GM12878 (cell line): ENCODE results near the gene SPDYE3. TPM values are rescaled to one million over a fixed set of nuclear protein-coding genes. Genes with fewer than 3 reads are reported as not detected.

Experiments
- ASH2L ChIP-seq: fragments of 300-600, 200-600 bp; sonication (generic); IDR thresholded peaks from 2 replicates; pipeline ENCODE4 v1.6.1; 2017; ENCODE audit warnings: low read depth, mild to moderate bottlenecking, borderline replicate concordance
- BCLAF1 ChIP-seq: fragments of 450-650 bp; IDR thresholded peaks from 2 replicates; pipeline ENCODE4 v1.6.1; 2017; ENCODE audit warnings: antibody characterized with exemption, mild to moderate bottlenecking, moderate library complexity
- CHD1 ChIP-seq: IDR thresholded peaks from 2 replicates; pipeline ENCODE4 v1.6.1; 2012; ENCODE audit warnings: low read depth, low read length, improper control_type of control experiment
- EZH2 ChIP-seq: IDR thresholded peaks from 2 replicates; pipeline ENCODE4 v1.6.1; 2012; ENCODE audit warnings: low read depth, mild to moderate bottlenecking, control low read depth, inconsistent platforms, low read length, borderline replicate concordance; ENCODE audit not compliant: control insufficient read depth
- GABPA ChIP-seq: IDR thresholded peaks from 2 replicates; pipeline ENCODE4 v1.6.1; 2014; ENCODE audit warnings: antibody characterized with exemption, low read depth, mild to moderate bottlenecking, inconsistent platforms
- HDAC2 ChIP-seq: fragments of 200-600 bp; sonication (generic); IDR thresholded peaks from 2 replicates; pipeline ENCODE4 v1.6.1; 2017
- MAX ChIP-seq: IDR thresholded peaks from 2 replicates; pipeline ENCODE4 v1.6.1; 2012; ENCODE audit warnings: low read depth, low read length, improper control_type of control experiment
- MEF2A ChIP-seq: IDR thresholded peaks from 2 replicates; pipeline ENCODE4 v1.6.1; 2011; ENCODE audit warnings: low read depth, mild to moderate bottlenecking, low read length, moderate library complexity; ENCODE audit not compliant: insufficient read depth
- MYB ChIP-seq: fragments of 150-350 bp; IDR thresholded peaks from 2 replicates; pipeline ENCODE4 v1.6.1; 2014; ENCODE audit warnings: mild to moderate bottlenecking, low read depth, low read length, borderline replicate concordance
- PKNOX1 ChIP-seq: fragments of 450-650 bp; IDR thresholded peaks from 2 replicates; pipeline ENCODE4 v1.6.1; 2016; ENCODE audit warnings: mild to moderate bottlenecking
- RAD51 ChIP-seq: fragments of 450-650 bp; IDR thresholded peaks from 2 replicates; pipeline ENCODE4 v1.6.1; 2016; ENCODE audit warnings: moderate library complexity, mild to moderate bottlenecking, inconsistent platforms
- RCOR1 ChIP-seq: conservative IDR thresholded peaks from 2 replicates; pipeline ENCODE4 v1.6.1; 2012; ENCODE audit warnings: low read depth, low read length, improper control_type of control experiment
- RELA ChIP-seq: fragments of 450-650 bp; IDR thresholded peaks from 2 replicates; pipeline ENCODE4 v1.8.0; 2014; ENCODE audit warnings: borderline replicate concordance; ENCODE audit not compliant: partially characterized antibody
- RFX5 ChIP-seq: IDR thresholded peaks from 2 replicates; pipeline ENCODE4 v1.6.1; 2011; ENCODE audit warnings: low read depth, low read length, improper control_type of control experiment
- RUNX3 ChIP-seq: IDR thresholded peaks from 2 replicates; pipeline ENCODE4 v1.6.1; 2012; ENCODE audit warnings: low read length, inconsistent platforms
- SIN3A ChIP-seq: IDR thresholded peaks from 2 replicates; pipeline ENCODE4 v1.6.1; 2012; ENCODE audit warnings: low read depth, low read length, improper control_type of control experiment
- SIX5 ChIP-seq: IDR thresholded peaks from 2 replicates; pipeline ENCODE4 v1.6.1; 2011; ENCODE audit warnings: mild to moderate bottlenecking, low read depth, low read length, moderate library complexity; ENCODE audit not compliant: severe bottlenecking
- SMAD1 ChIP-seq: fragments of 450-650 bp; IDR thresholded peaks from 2 replicates; pipeline ENCODE4 v1.6.1; 2018; ENCODE audit warnings: mild to moderate bottlenecking, low read depth; ENCODE audit not compliant: partially characterized antibody
- SPI1 ChIP-seq: IDR thresholded peaks from 2 replicates; pipeline ENCODE4 v1.6.1; 2011; ENCODE audit warnings: low read depth, mild to moderate bottlenecking, low read length, moderate library complexity, borderline replicate concordance; ENCODE audit not compliant: insufficient read depth
- SREBF1 ChIP-seq: IDR thresholded peaks from 2 replicates; pipeline ENCODE4 v1.6.1; 2012; ENCODE audit warnings: mild to moderate bottlenecking, low read length
- TBL1XR1 ChIP-seq: IDR thresholded peaks from 2 replicates; pipeline ENCODE4 v1.6.1; 2012; ENCODE audit warnings: low read depth, low read length, improper control_type of control experiment
- YY1 ChIP-seq: IDR thresholded peaks from 2 replicates; pipeline ENCODE4 v1.6.1; 2011; ENCODE audit warnings: low read depth, mild to moderate bottlenecking, low read length
- ZBTB4 ChIP-seq: fragments of 450-650 bp; formaldehyde crosslinking; IDR thresholded peaks from 2 replicates; pipeline ENCODE4 v1.4.0; 2022; ENCODE audit warnings: mild to moderate bottlenecking, moderate library complexity
- ZNF274 ChIP-seq: IDR thresholded peaks from one replicate; pipeline ENCODE4 v1.8.0; 2011; ENCODE audit not compliant: insufficient read length, insufficient read depth
- polyA plus RNA-seq, 11 experiments: library from polyadenylated mRNA; depleted of rRNA in 4 of 11; unstranded in 6 of 11; stranded (reverse) in 5 of 11; fragments of >200 nt; fragmentation: Nextera tagmentation in 4 of 11; fragmentation: Illumina TruSeq in 1 of 11; extraction: Ambion mirVana in 4 of 11; extraction: Trizol in 1 of 11; gene quantifications; 1 replicate in 1 of 11; 2 replicates in 10 of 11; pipeline versions ENCODE4 v1.2.1 to v1.2.3, GENCODE V29; 2011 to 2016; ENCODE audit warnings: inconsistent platforms in 2 of 11, missing spikeins in 2 of 11, low read depth in 1 of 11
- total RNA-seq, 4 experiments: library from RNA; depleted of rRNA in 3 of 4; stranded (reverse); fragments of >200 nt in 3 of 4; fragmentation: Illumina TruSeq in 1 of 4; extraction: Trizol in 1 of 4; gene quantifications; 2 replicates each; pipeline versions ENCODE4 v1.2.1 to v1.2.3, GENCODE V29; 2013 to 2021

SPDYE3 gene
- total and polyA plus RNA-seq, 10 of the 15 experiments (the other 5 are each of a cell fraction or from before 2014, with no cell fraction given) = 0.03 to 9.4 (median 1.4) TPM; not detected in 4

GRCh38 chr7:100366411-100367250 lies 59.1 kb downstream of the SPDYE3 start (continued):
- no peak for TF ChIP-seq SREBF1
- no peak for TF ChIP-seq MYB
- peak; percentile 26 for TF ChIP-seq SMAD1
- TF ChIP-seq EZH2 = no peak
- no peak for TF ChIP-seq TBL1XR1
- TF ChIP-seq HDAC2 = no peak
- no peak for TF ChIP-seq SIX5
- no peak for TF ChIP-seq MEF2A
- no peak for TF ChIP-seq PKNOX1
- TF ChIP-seq RAD51 = no peak
- TF ChIP-seq ZNF274 = no peak
- TF ChIP-seq GABPA = no peak
- 0 out of 2 replicates have a peak, but pooled peaks have one; percentile 23 for TF ChIP-seq MAX
- TF ChIP-seq SIN3A = no peak
- no peak for TF ChIP-seq SPI1
- TF ChIP-seq YY1 = no peak
- TF ChIP-seq RUNX3 = peak; percentile 71
- TF ChIP-seq CHD1 = no peak
- no peak for TF ChIP-seq RELA
- no peak for TF ChIP-seq ASH2L
- TF ChIP-seq RCOR1 = no peak
- TF ChIP-seq BCLAF1 = peak; percentile 76; the same call in 1 of the 2 replicates
- TF ChIP-seq ZBTB4 (CRISPR knock-in tag) = no peak
- TF ChIP-seq RFX5 = no peak
